RPMI8226 (cell line): ENCODE measurements around the gene NIPBL.
"Not testable (repeated sequence)": the region's sequence is repeated elsewhere in the genome, so short reads cannot be mapped to it uniquely, and the experiment has no call there.

Source experiments
- DNase-seq: peaks from one replicate; pipeline ENCODE4 v3.0.0-alpha.2; 2015

The NIPBL gene, protein sequence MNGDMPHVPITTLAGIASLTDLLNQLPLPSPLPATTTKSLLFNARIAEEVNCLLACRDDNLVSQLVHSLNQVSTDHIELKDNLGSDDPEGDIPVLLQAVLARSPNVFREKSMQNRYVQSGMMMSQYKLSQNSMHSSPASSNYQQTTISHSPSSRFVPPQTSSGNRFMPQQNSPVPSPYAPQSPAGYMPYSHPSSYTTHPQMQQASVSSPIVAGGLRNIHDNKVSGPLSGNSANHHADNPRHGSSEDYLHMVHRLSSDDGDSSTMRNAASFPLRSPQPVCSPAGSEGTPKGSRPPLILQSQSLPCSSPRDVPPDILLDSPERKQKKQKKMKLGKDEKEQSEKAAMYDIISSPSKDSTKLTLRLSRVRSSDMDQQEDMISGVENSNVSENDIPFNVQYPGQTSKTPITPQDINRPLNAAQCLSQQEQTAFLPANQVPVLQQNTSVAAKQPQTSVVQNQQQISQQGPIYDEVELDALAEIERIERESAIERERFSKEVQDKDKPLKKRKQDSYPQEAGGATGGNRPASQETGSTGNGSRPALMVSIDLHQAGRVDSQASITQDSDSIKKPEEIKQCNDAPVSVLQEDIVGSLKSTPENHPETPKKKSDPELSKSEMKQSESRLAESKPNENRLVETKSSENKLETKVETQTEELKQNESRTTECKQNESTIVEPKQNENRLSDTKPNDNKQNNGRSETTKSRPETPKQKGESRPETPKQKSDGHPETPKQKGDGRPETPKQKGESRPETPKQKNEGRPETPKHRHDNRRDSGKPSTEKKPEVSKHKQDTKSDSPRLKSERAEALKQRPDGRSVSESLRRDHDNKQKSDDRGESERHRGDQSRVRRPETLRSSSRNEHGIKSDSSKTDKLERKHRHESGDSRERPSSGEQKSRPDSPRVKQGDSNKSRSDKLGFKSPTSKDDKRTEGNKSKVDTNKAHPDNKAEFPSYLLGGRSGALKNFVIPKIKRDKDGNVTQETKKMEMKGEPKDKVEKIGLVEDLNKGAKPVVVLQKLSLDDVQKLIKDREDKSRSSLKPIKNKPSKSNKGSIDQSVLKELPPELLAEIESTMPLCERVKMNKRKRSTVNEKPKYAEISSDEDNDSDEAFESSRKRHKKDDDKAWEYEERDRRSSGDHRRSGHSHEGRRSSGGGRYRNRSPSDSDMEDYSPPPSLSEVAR (N-terminal part only)

DNA sequence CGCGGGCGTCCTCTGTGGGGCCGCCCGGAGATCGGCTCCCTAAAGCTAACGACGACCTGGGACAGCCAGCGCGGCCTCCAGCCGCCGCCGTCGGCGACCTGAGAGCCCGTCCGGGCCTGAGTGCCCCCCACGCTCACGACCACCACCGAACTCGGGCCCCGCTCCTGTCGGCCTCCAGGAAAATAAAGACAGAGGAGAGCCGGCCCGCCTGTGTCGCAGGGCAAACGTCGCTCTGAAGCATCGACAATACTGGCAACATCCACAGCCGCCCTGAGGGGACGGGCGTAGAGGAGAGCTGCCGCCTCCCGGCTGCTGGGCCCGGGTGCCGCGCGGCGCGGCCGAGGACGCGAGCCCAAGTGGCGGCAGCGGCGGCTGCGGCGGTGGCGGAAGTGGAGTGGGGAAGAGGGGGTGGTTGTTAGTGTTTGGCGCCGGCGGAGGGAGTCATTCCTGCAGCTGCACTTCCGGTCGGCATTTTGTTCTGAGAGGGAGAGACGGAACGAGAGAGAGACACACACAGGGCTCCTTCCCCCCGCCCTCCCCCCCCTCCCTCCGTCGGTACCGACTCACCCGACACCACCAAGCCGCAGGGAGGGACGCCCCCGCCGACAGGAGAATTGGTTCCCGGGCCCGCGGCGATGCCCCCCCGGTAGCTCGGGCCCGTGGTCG is at the start of gene NIPBL:
TSS of gene NIPBL (plus strand) at position 471 of the 666 bp plus-strand sequence. CDS start 76,928 bp downstream, outside the sequence.
- peak; percentile 90 for DNase-seq

GRCh38 chr5:36832274-36832673 is 44.3 kb upstream of the NIPBL start:
- DNase-seq = no peak

- DNase-seq = no peak
Observed at GRCh38 chr5:36836831-36837230, 39.7 kb upstream of the NIPBL start.

- no peak for DNase-seq
Observed at GRCh38 chr5:36839489-36840476, 36.8 kb upstream of the NIPBL start.

DNA sequence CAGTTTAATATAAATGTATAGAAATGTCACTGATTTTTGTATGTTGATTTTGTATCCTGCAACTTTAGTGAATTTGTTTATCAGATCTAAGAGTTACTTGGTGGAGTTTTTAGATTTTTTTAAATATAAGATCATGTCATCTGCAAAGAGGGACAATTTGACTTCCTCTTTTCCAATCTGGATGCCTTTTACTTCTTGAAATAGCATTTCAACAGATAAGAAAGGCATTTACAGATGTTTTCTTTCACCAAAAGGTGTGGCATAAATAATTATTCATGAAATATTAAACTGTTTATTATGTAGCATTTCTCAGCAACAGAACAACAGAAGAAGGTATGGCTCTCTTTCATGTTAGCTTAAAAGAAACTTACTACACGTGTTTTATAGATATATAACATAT is 34.9 kb upstream of the NIPBL start:
- DNase-seq = no peak

- DNase-seq = no peak
Observed at GRCh38 chr5:36842087-36842486, 34.5 kb upstream of the NIPBL start.

DNA sequence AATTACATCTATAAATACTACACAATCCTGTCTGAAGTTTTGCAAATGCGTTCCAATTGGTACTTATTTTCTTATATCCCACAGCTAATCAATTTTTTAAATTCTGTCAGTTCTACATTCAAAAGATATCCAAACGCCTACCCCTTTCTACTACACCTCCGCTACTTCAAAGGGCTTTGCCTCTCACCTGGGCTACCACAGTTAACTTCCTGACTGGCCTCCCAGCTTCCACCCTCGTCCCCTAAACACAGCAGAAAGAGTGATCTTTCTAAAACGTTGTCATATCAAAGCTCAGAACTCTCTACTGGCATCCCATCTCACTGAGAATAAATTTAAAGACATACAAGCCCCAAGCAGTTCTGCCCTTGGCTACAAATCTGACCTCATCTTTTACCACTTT is 32.3 kb upstream of the NIPBL start:
- DNase-seq = no peak

GRCh38 chr5:36848545-36848944 is 28.0 kb upstream of the NIPBL start:
- not testable (repeated sequence) for DNase-seq

GRCh38 chr5:36852903-36853302 is 23.7 kb upstream of the NIPBL start:
- not testable (repeated sequence) for DNase-seq

DNA sequence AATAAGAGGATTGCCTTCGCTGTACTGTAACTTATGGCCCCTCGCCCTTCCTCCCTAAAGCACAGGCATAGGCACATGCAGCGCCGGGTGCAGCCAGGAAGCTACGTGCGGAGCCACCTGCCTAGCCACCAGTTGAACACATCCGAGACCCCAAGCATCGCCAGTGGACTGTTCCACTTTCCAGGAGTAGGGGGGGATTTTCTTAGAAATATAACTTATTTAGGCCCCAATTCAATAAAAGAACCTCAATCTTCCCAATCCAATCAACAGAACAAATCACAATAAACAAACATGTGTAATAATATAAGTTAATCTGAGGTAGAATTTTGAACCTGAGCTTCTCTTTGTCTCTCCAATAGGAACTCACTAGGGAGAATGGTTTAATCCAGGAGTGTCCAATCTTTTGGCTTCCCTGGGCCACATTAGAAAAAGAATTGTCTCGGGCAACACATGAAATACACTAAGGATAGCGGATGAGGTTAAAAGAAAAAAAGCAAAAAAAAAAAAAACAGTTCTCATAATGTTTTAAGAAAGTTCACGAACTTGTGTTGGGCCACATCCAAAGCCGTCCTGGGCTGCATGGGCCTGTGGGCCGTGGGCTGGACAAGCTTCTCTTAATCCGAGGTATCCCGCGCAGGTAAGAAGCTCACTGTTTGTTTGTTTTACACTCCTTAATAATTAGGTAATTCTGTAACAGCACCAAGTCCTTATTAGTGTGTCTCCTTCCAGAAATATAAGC is 22.0 kb upstream of the NIPBL start:
- no peak for DNase-seq

DNA sequence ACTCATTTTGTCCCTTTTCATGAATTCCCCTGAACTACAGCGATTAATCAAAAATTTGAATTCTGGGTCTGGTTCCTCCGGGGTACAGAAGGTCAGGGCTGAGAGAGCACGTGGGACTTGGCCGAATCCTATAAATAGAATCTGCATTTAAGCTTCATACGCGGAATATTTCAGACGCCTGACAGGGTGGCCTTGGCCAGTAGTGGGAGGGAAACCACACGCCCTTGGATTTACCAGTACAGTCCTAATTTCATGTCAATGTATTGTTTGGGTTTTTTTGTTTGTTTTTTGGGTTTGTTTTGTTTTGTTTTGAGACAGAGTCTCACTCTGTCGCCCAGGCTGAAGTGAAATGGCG is 21.5 kb upstream of the NIPBL start:
- no peak for DNase-seq

DNA sequence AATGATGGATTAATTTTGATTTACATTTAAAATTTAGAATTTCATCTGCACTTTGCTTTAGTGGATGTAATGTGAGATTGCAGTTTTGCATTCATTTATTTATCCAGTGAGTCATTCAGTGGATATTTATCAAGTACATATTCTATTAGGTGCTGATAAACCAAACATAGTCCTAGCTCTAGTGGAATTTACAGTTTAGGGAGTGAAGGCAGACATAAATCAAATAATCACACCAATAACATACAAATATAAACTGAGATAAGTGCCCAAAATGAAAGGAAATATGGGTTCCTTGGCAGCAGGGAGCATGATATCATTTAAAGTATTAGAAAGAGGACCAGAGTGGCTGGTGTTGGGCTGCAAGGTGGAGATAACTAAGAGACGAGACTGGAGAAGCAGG is 14.7 kb upstream of the NIPBL start:
- no peak for DNase-seq

GRCh38 chr5:36870399-36871040 is 6.0 kb upstream of the NIPBL start:
- DNase-seq = peak; percentile 57

- no peak for DNase-seq
Observed at GRCh38 chr5:36874465-36874864, 2.1 kb upstream of the NIPBL start.

DNA sequence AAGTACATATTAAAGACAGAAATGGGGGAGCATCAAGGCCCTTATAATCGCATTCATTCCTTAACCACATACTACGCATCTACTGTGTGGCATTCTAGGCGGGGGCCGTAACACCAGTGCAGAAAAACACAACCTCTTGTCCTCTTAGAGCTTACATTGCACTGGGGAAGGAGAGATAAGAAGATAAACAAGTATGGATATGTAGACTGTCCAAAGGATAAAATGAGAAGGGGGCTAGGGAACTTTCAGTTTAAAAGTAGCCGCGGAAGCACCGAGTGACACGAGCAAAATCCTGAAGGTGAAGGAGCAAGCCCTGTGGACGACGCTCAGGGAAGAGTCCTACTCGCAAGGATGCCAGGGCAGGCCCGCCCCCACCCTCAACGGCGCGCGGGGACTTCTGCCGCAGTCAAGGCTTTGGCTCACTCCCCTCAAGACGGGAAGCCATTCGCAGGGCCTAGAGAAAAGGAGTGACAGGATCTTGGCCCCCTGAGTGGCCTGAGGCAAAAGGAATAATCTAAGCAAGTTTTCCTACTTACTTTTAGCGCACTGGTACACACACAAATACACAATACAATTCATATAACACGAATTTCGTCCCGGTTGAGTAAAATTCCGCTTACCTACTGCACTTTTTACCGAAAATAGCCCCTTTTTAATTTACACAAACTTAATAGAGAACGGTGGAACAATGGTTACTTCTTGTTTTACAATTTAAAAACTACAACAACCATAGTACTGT is 1.3 kb upstream of the NIPBL start:
- peak; percentile 20 for DNase-seq

GRCh38 chr5:36875790-36876298 is 725 bp upstream of the NIPBL start:
- DNase-seq = peak; percentile 79

DNA sequence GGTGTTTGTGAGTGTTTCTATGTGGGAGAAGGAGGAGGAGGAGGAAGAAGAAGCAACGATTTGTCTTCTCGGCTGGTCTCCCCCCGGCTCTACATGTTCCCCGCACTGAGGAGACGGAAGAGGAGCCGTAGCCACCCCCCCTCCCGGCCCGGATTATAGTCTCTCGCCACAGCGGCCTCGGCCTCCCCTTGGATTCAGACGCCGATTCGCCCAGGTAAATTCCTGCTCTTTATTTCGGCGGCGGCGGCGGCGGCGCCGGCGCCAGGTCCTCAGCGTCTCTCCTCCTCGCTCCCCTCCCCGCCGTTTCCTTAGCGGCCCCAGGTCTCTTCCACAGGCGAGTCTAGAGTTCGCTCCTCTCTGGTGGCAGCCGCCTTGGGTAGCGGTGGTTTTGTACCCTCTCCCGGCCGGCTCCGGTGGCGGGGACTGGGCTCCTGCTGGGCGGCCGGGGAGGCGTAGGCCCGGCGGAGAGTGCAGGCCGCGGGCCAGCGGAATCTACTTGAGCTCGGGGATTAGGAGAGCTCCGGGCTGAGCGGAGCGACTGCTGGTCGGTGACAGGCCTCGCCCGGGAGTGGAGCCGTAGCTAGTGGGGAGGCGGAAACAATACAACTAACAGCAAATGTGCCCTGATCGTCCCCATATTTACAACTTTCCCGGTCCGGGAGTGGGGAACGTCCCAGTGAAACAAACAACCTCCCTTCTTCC is 547 bp downstream of the NIPBL start:
- DNase-seq = peak; percentile 45

DNA sequence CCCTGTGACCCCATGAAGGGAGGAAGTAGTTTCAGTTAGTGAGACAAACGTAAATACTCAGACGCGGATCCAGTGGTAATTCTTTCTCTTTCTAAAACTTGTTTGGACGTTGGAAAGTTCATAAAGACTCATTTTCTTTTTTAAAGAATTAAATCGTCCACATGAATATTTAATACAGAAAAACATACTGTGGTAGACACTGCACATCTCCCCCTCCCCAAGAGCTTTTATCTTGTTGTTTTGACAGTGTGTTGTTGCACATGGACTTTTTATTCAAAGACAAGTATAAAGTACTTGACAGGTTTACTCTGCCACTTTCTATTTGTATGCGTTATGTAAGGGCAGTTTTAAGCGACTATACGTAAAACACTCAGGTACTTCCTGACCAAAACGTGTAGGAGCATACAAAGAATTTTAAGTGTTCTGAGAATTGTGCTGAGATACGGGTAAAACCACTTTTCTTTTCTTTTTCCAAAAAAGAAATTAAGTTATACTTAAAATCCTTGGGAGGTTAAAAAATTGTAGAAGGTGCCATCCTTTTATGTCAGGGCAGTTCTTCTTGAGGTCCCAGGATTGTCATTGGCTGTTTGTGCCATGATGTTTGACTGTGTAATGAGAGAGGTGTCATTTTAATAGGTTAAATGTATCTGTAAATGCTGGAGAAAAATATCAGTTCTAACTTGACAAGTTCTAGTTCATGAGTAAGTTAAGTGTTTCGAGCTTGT is 1.3 kb downstream of the NIPBL start:
- peak; percentile 26 for DNase-seq
